B cell (primary cell): Measurements from ENCODE around the gene NCK2. TPM values are rescaled to one million over a fixed set of nuclear protein-coding genes. Genes with fewer than 3 reads are reported as not detected.
"Not testable (repeated sequence)": the region's sequence is repeated elsewhere in the genome, so short reads cannot be mapped to it uniquely, and the experiment has no call there.

Source experiments
- ATAC-seq: fragments of 200-7000 bp; cut with Tn5 transposase; one replicate; pipeline ENCODE4 v1.10.0; 2021; ENCODE audit warnings: low read depth, mild to moderate bottlenecking, moderate number of reproducible peaks, moderate library complexity
- CTCF ChIA-PET: fragments of 350-600 bp; sonication (Branson Sonifier 250); formaldehyde crosslinking; loops from one replicate; lab custom pipeline; 2021; ENCODE audit warnings: antibody characterized with exemption, inconsistent platforms; lab: Charles Lee
- POLR2A ChIA-PET: fragments of 350-600 bp; sonication (Branson Sonifier 250); formaldehyde crosslinking; loops from one replicate; lab custom pipeline; 2021; ENCODE audit warnings: antibody characterized with exemption; lab: Charles Lee
- DNase-seq: peaks from one replicate; pipeline ENCODE4 v3.0.0; 2013
- H2AFZ ChIP-seq: 2 replicates; pipeline ENCODE4 v1.6.1; 2012; ENCODE audit warnings: mild to moderate bottlenecking, low read depth, low read length; ENCODE audit not compliant: insufficient read depth, poor library complexity, severe bottlenecking
- H3K27ac ChIP-seq, 2 donors: 1 replicate in 1 of 2; 2 replicates in 1 of 2; pipeline ENCODE4 v1.5.1; 2012 to 2013; ENCODE audit warnings: low read length in 2 of 2, mild to moderate bottlenecking in 2 of 2, moderate library complexity in 1 of 2
- H3K27me3 ChIP-seq, 4 experiments: fragments of 200-600 bp in 1 of 4; sonication (generic) in 1 of 4; replicated peaks in 1 of 4; 1 replicate in 2 of 4; 2 replicates in 2 of 4; pipeline versions ENCODE4 v1.6.1 to v1.7.0; 2013 to 2016; ENCODE audit warnings: low read length in 3 of 4, mild to moderate bottlenecking in 2 of 4, mixed read lengths in 1 of 4, moderate library complexity in 1 of 4; ENCODE audit not compliant: insufficient read depth in 4 of 4, control insufficient read depth in 3 of 4; ENCODE audit errors: control extremely low read depth in 1 of 4
- H3K36me3 ChIP-seq, 2 experiments: replicated peaks in 1 of 2; 1 replicate in 1 of 2; 2 replicates in 1 of 2; pipeline versions ENCODE4 v1.6.1 to v1.7.1; 2013; ENCODE audit warnings: low read length in 1 of 2; ENCODE audit not compliant: insufficient read depth in 2 of 2, control insufficient read depth in 1 of 2; ENCODE audit errors: control extremely low read depth in 1 of 2, extremely low read depth in 1 of 2
- H3K4me1 ChIP-seq, 2 donors: fragments of 200-600 bp in 1 of 2; sonication (generic) in 1 of 2; 1 replicate in 1 of 2; 2 replicates in 1 of 2; pipeline versions ENCODE4 v1.5.1 to v1.6.1; 2013 to 2017; ENCODE audit warnings: low read length in 2 of 2; ENCODE audit not compliant: control insufficient read depth in 2 of 2, insufficient read depth in 2 of 2
- H3K4me2 ChIP-seq: replicated peaks from 2 replicates; pipeline ENCODE3; 2012; ENCODE audit warnings: mild to moderate bottlenecking, low read depth, low read length; ENCODE audit not compliant: poor library complexity, severe bottlenecking
- H3K4me3 ChIP-seq, 5 experiments: fragments of 200-600 bp in 1 of 5; sonication (generic) in 1 of 5; 1 replicate in 3 of 5; 2 replicates in 2 of 5; pipeline versions ENCODE4 v1.5.1 to v1.7.0; 2011 to 2016; ENCODE audit warnings: low read length in 4 of 5, mild to moderate bottlenecking in 4 of 5, low read depth in 2 of 5, control low read depth in 1 of 5, moderate library complexity in 1 of 5; ENCODE audit not compliant: insufficient read depth in 1 of 5; ENCODE audit errors: control extremely low read depth in 1 of 5, extremely low read depth in 1 of 5
- H3K79me2 ChIP-seq: fragments of 200-600 bp; sonication (generic); one replicate; pipeline ENCODE4 v1.6.0; 2016; ENCODE audit warnings: low read length; ENCODE audit not compliant: control insufficient read depth, insufficient read depth
- H3K9ac ChIP-seq: fragments of 200-600 bp; sonication (generic); 2 replicates; pipeline ENCODE4 v1.6.1; 2017; ENCODE audit warnings: mild to moderate bottlenecking, low read length, moderate library complexity
- H3K9me3 ChIP-seq, 3 donors: one replicate each; pipeline versions ENCODE4 v1.6.1 to v1.7.1; 2013; ENCODE audit warnings: low read length in 2 of 3; ENCODE audit not compliant: control insufficient read depth in 2 of 3, insufficient read depth in 1 of 3; ENCODE audit errors: control extremely low read depth in 1 of 3
- H4K20me1 ChIP-seq: 2 replicates; pipeline ENCODE4 v1.6.0; 2012; ENCODE audit warnings: mild to moderate bottlenecking, low read length; ENCODE audit not compliant: insufficient read depth, control insufficient read depth, poor library complexity, severe bottlenecking
- H3K27ac Mint-ChIP-seq: one replicate; pipeline ENCODE4 v1.8.0; 2021; ENCODE audit warnings: mixed read lengths
- H3K27me3 Mint-ChIP-seq: one replicate; pipeline ENCODE4 v1.8.0; 2021; ENCODE audit warnings: mixed read lengths
- H3K4me1 Mint-ChIP-seq: one replicate; pipeline ENCODE4 v1.8.0; 2021; ENCODE audit warnings: mixed read lengths
- H3K4me3 Mint-ChIP-seq: one replicate; pipeline ENCODE4 v1.8.0; 2021; ENCODE audit warnings: mixed read lengths
- H3K9me3 Mint-ChIP-seq: one replicate; pipeline ENCODE4 v1.8.0; 2022; ENCODE audit warnings: mixed read lengths; ENCODE audit not compliant: insufficient read depth
- EZH2 ChIP-seq: IDR thresholded peaks from 2 replicates; pipeline ENCODE4 v1.6.1; 2012; ENCODE audit warnings: borderline replicate concordance, low read depth, mild to moderate bottlenecking, moderate library complexity, low read length; ENCODE audit not compliant: insufficient read depth, poor library complexity, severe bottlenecking
- WGBS: methylation state at CpG from one replicate; pipeline ENCODE4 v1.1.5; 2013; ENCODE audit warnings: missing lambda C conversion rate; ENCODE audit not compliant: insufficient coverage; 5-methylcytosine and 5-hydroxymethylcytosine counted together
- intact Hi-C: fragments of 100-400 bp; cut with micrococcal nuclease; formaldehyde crosslinking; loops from one replicate; pipeline ENCODE4 v1.10.0; 2022
- polyA plus RNA-seq: library from polyadenylated mRNA; depleted of rRNA; stranded (reverse); fragments of >200 nt; gene quantifications from 2 replicates; pipeline ENCODE4 v1.2.3, GENCODE V29; 2012
- total RNA-seq, 2 donors: library from RNA; stranded (reverse); fragments of 120-200 nt in 1 of 2; gene quantifications; 1 replicate in 1 of 2; 2 replicates in 1 of 2; pipeline versions ENCODE4 v1.2.3 to v1.2.4, GENCODE V29; 2013 to 2022
- TF ChIP-seq, protein P1 (sequence below): fragments of 200-600 bp; IDR thresholded peaks from one replicate; pipeline ENCODE4 v1.8.0; 2022; ENCODE audit warnings: antibody characterized with exemption, mild to moderate bottlenecking

Gene NCK2
- total and polyA plus RNA-seq, 2 donors (not counting 1 experiment from before 2014, with no cell fraction given) = 64.2 to 72.3 TPM

DNA sequence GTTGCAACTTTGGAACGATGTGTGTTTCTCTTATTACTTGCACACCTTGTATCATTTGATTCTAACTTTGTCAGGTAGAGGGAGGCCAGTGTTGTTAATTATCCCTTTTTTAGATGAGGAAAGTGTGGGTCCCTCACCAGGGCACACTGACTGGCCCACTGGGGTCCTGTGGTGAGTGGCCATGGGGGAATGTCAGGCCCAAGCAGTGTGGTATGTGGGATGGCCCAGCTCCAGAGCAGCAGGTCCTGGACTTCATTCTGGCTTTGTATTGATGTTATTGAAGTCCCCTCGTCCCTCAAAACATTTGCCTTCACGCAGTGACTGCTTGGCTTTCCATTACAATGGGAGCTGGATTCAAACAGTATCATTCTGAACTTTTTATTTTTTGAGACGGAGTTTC, 11.7 kb downstream of the NCK2 start:
- Histone ChIP-seq H3K27ac (peak overlapping the region in 1 of 2 donors; percentile 54), H3K4me1 (peaks cover 79 to 80% of the 10 kb centered on the region in 2 donors), H3K4me3 (no peak overlapping the region), H3K9ac (no peak overlapping the region), H3K36me3 (peaks cover 0 to 18% of the 10 kb centered on the region in 2 experiments), H3K79me2 (peaks cover 100% of the 10 kb centered on the region), H3K4me2 (peak overlapping the region; percentile 63), H3K27me3 (no peaks in the 10 kb centered on the region), H4K20me1 (peaks cover 78% of the 10 kb centered on the region), H2AFZ (no peak overlapping the region), H3K9me3 (no peaks in the 10 kb centered on the region)
- CTCF ChIA-PET = interaction anchor here (0.9 to 1.4 kb wide), 7 partner anchors 10 to 180 kb away, joined by 3 to 5 read pairs (median 3); no protein-coding TSS in a partner anchor
- TF ChIP-seq EZH2 = no peak
- TF ChIP-seq, protein P1, sequence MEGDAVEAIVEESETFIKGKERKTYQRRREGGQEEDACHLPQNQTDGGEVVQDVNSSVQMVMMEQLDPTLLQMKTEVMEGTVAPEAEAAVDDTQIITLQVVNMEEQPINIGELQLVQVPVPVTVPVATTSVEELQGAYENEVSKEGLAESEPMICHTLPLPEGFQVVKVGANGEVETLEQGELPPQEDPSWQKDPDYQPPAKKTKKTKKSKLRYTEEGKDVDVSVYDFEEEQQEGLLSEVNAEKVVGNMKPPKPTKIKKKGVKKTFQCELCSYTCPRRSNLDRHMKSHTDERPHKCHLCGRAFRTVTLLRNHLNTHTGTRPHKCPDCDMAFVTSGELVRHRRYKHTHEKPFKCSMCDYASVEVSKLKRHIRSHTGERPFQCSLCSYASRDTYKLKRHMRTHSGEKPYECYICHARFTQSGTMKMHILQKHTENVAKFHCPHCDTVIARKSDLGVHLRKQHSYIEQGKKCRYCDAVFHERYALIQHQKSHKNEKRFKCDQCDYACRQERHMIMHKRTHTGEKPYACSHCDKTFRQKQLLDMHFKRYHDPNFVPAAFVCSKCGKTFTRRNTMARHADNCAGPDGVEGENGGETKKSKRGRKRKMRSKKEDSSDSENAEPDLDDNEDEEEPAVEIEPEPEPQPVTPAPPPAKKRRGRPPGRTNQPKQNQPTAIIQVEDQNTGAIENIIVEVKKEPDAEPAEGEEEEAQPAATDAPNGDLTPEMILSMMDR = no peak
- no peak for ATAC-seq
- intact Hi-C loops = no loop called here
- Mint-ChIP-seq H3K27me3 (no peaks in the 10 kb centered on the region), H3K4me1 (peaks cover 87% of the 10 kb centered on the region), H3K9me3 (no peaks in the 10 kb centered on the region), H3K27ac (peak overlapping the region; percentile 62), H3K4me3 (peak overlapping the region; percentile 69)
- POLR2A ChIA-PET = interaction anchor here (1.3 kb wide), 1 partner anchor 10 kb away, joined by 7 read pairs; no protein-coding TSS in a partner anchor
- DNase-seq = no peak
- WGBS = 100% methylated on average over 3 of the region's 4 CpGs

GRCh38 chr2:105756865-105757264, 12.2 kb downstream of the NCK2 start:
- CTCF ChIA-PET = interaction anchor here (1.2 kb wide), 1 partner anchor 15 kb away, joined by 5 read pairs; no protein-coding TSS in a partner anchor
- H3K4me3 ChIP-seq, H3K9me3 Mint-ChIP-seq, H3K9me3 ChIP-seq, H3K27me3 Mint-ChIP-seq, POLR2A ChIA-PET, intact Hi-C loops, ATAC-seq, DNase-seq, H3K27me3 ChIP-seq, H2AFZ ChIP-seq, H3K9ac ChIP-seq: not testable (repeated sequence)
- Histone ChIP-seq H4K20me1 (peaks cover 81% of the 10 kb centered on the region), H3K4me1 (peaks cover 77 to 81% of the 10 kb centered on the region in 2 donors), H3K79me2 (peaks cover 100% of the 10 kb centered on the region), H3K4me2 (peak overlapping the region; percentile 63), H3K27ac (peak overlapping the region in 1 of 2 donors; percentile 54), H3K36me3 (peaks cover 0 to 16% of the 10 kb centered on the region in 2 experiments)
- H3K4me1 Mint-ChIP-seq = peaks cover 87% of the 10 kb centered on the region
- peak overlapping the region; percentile 78 for H3K27ac Mint-ChIP-seq
- WGBS = 76% methylated on average over 7 of the region's 10 CpGs
- peak overlapping the region; percentile 56 for H3K4me3 Mint-ChIP-seq
